DMS 273 treated with DMSO at 0.1 percent for 48 hours (cell line): ENCODE measurements around the gene GIPC3.
"Not testable (repeated sequence)": the region's sequence is repeated elsewhere in the genome, so short reads cannot be mapped to it uniquely, and the experiment has no call there.

ENCODE experiments used
- DNase-seq: peaks from one replicate; lab custom pipeline; 2025; lab: John Stamatoyannopoulos, UW

GIPC3 gene

GRCh38 chr19:3550947-3551791, 34.1 kb upstream of the GIPC3 start:
- DNase-seq: no peak

GRCh38 chr19:3551792-3552095, 33.5 kb upstream of the GIPC3 start:
- no peak for DNase-seq

GRCh38 chr19:3554254-3555083, 30.8 kb upstream of the GIPC3 start:
- DNase-seq: no peak

- DNase-seq: no peak
Observed at GRCh38 chr19:3555653-3556422, 29.4 kb upstream of the GIPC3 start.

GRCh38 chr19:3556423-3556977, 28.8 kb upstream of the GIPC3 start:
- no peak for DNase-seq

GRCh38 chr19:3556978-3557460, 28.3 kb upstream of the GIPC3 start:
- DNase-seq: no peak

- DNase-seq: peak; percentile 69
Observed at GRCh38 chr19:3557461-3558248, 27.6 kb upstream of the GIPC3 start, which contains the start of gene MFSD12. TSS of gene MFSD12 (minus strand) at chr19:3557586. CDS start at chr19:3557403, 183 bp downstream.

GRCh38 chr19:3563709-3564524, 21.4 kb upstream of the GIPC3 start:
- no peak for DNase-seq

- DNase-seq: no peak
Observed at GRCh38 chr19:3565139-3565538, 20.1 kb upstream of the GIPC3 start.

- not testable (repeated sequence) for DNase-seq
Observed at GRCh38 chr19:3570042-3570441, 15.2 kb upstream of the GIPC3 start.

GRCh38 chr19:3570606-3571011, 14.7 kb upstream of the GIPC3 start:
- DNase-seq: no peak

- DNase-seq: peak; percentile 98
Observed at GRCh38 chr19:3572132-3572854, 13.0 kb upstream of the GIPC3 start.

GRCh38 chr19:3572855-3573161, 12.5 kb upstream of the GIPC3 start, which contains the start of gene HMG20B:
TSS of gene HMG20B (plus strand) at chr19:3572944. CDS start at chr19:3573310, 366 bp downstream.
- DNase-seq: no peak

- DNase-seq: no peak
Observed at GRCh38 chr19:3573162-3573857, 12.0 kb upstream of the GIPC3 start.

- peak; percentile 55 for DNase-seq
Observed at GRCh38 chr19:3573858-3574637, 11.2 kb upstream of the GIPC3 start.

GRCh38 chr19:3575260-3575741, 10.0 kb upstream of the GIPC3 start:
- DNase-seq: no peak

GRCh38 chr19:3575949-3576673, 9.2 kb upstream of the GIPC3 start:
- no peak for DNase-seq
